Stimulated activated CD8-positive, alpha-beta memory T cell treated with anti-CD3 and anti-CD28 coated beads, Interleukin-15, amount 100 ng/mL, for 1 hour (primary cell): Measurements from ENCODE around the gene VIM.
"Not testable (repeated sequence)": the region's sequence is repeated elsewhere in the genome, so short reads cannot be mapped to it uniquely, and the experiment has no call there.

Source experiments
- DNase-seq: peaks from one replicate; pipeline ENCODE4 v3.0.0-alpha.2; 2020; ENCODE audit warnings: low read depth

The VIM gene

GRCh38 chr10:17256627-17257026, 28.6 kb downstream of the VIM start:
- DNase-seq, result no peak

DNA sequence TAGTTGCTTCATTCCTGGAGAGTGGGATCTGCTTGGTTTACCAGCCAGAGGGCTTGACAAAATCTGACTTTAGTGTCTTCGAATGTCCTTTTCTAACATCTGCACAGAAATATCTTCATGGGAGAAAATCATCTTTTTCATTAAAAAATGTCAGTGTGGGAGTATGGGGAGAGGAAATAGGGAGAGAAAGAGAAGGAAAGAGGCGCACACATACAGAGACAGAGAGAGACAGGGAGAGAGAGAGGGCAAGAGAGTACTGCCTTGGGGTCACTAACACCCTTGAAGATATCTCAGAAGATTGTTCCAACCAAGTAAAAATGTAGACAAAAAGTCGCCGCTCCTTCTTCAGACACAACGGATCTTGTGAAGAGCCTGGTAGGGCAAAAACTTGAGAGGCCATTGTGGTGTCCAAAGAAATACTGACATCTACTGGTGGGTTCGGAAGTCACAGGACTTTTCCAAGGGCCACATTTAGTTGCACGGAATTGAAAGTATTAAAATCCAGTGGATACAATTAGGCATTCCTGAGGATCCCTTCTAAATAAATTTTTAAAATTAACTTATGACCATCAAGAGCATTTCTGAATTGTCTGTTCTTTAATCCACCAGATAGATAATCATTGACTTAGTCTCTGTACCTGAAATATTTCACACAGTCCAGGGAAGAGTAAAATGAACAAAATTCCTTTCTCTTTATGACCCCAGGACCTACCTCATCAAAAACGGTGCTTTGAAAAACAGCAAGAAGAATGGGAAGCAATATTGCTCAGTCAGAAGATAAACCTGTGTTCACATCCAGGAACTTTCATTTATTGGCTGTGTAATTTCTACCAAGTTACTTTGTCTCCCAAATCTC, 29.7 kb downstream of the VIM start:
- DNase-seq, result peak; percentile 35

- DNase-seq, result no peak
Measured at GRCh38 chr10:17262502-17262901, 34.5 kb downstream of the VIM start.

GRCh38 chr10:17263580-17263979, 35.5 kb downstream of the VIM start:
- no peak for DNase-seq

DNA sequence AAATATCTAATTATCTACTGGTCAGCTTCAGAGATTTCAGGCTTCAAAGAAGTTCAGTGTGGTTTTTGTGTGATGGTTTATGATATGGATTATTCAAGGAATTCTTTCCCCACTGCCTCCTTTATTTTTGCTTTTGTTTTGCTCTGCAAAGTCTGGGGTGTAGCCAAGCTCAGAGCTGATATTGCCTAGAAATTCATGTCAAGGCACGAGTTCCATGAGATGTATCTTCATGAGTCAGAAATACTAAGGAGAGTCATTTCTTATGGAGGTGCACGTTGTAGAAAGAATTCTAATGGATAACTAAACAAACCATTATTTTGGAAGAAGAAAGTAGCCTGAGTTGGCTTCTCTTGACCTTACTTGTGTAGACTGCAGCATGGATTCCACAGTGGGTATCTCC, 37.4 kb downstream of the VIM start:
- DNase-seq, result no peak

GRCh38 chr10:17266549-17266948, 38.5 kb downstream of the VIM start:
- DNase-seq, result not testable (repeated sequence)

- DNase-seq, result no peak
Measured at GRCh38 chr10:17272648-17273047, 44.6 kb downstream of the VIM start.

- no peak for DNase-seq
Measured at GRCh38 chr10:17273403-17273802, 45.4 kb downstream of the VIM start.

GRCh38 chr10:17276756-17277424, 48.8 kb downstream of the VIM start:
- DNase-seq, result no peak

DNA sequence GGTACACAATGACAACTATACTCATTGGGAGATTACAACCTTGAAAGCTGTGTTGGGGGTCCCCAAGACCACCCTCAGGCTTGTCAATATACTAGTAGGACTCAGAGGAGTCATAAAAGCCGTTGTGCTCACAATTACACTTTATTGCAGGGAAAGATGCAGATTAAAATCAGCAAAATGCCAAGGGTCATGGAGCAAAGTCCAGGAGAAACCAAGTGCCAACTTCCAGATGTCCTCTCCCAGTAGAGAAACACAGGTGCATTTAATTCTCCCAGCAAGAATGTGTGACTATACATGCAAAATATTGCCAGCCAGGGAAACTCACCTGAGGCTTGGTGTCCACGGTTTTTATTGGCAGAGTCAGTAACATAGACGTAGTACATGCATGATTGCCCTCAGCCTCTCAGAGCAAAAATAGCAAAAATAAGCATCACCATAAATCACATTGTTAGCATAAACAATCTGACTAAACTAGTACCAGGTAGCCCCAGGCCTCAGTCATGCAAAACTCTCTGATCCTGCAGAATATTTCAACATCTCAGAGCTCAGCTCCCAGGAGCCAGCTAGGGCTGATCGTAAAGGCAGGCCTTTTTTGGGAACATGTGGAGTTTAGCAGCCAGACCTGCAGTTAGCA, 50.7 kb downstream of the VIM start:
- DNase-seq, result no peak

- DNase-seq, result no peak
Measured at GRCh38 chr10:17282311-17282710, 54.3 kb downstream of the VIM start.

GRCh38 chr10:17286562-17287550, 58.8 kb downstream of the VIM start:
- DNase-seq, result no peak
